ENCODE data around the gene PERM1. TPM values are rescaled to one million over a fixed set of nuclear protein-coding genes. Genes with fewer than 3 reads are reported as not detected.
"Not testable (repeated sequence)": the region's sequence is repeated elsewhere in the genome, so short reads cannot be mapped to it uniquely, and the experiment has no call there.

PERM1 gene
- total RNA-seq, 4 donors from 2014 or later: 0.11 to 0.50 (median 0.30) TPM

DNA sequence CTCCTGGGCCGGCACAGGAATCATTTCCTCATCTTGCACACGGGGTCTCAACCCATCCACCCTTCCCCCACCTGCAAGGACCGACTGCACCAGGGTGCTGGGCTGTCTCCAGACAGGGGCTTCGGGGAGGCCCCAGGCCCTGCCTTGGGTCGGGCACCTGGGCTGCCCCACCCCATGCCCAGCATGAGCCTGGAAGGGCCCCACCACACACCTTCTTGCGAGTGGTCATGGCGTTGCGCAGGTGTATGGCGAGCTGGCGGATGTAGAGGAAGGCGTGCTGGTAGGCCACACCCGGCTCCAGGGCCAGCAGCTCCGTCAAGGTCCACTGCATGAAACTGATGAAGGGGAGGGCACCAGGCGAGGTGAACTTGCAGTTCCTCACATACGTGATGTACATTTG is 29.7 kb downstream of the PERM1 start:
- no peaks in the 10 kb centered on the region for H3K27me3 ChIP-seq
- DNase-seq (ENCODE audit: extremely low spot score): no peak
- WGBS: 94% methylated on average over 7 of the region's 15 CpGs
- no peaks in the 10 kb centered on the region for H3K9me3 ChIP-seq
- H3K27ac ChIP-seq (replicated peaks in 1 of 4): no peak overlapping the region
- no peak overlapping the region for H3K4me3 ChIP-seq
- intact Hi-C loops (cut with DNase I): no loop called here
- TF ChIP-seq POLR2A (IDR thresholded peaks at IDR 0.05; ENCODE audit: low read depth): no peak
- TF ChIP-seq EP300 (IDR thresholded peaks at IDR 0.05): no peak
- TF ChIP-seq, protein P1, sequence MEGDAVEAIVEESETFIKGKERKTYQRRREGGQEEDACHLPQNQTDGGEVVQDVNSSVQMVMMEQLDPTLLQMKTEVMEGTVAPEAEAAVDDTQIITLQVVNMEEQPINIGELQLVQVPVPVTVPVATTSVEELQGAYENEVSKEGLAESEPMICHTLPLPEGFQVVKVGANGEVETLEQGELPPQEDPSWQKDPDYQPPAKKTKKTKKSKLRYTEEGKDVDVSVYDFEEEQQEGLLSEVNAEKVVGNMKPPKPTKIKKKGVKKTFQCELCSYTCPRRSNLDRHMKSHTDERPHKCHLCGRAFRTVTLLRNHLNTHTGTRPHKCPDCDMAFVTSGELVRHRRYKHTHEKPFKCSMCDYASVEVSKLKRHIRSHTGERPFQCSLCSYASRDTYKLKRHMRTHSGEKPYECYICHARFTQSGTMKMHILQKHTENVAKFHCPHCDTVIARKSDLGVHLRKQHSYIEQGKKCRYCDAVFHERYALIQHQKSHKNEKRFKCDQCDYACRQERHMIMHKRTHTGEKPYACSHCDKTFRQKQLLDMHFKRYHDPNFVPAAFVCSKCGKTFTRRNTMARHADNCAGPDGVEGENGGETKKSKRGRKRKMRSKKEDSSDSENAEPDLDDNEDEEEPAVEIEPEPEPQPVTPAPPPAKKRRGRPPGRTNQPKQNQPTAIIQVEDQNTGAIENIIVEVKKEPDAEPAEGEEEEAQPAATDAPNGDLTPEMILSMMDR (IDR thresholded peaks at IDR 0.05): no peak
- no peak for TF ChIP-seq POLR2AphosphoS5 (IDR thresholded peaks at IDR 0.05)
- H3K36me3 ChIP-seq: peaks cover 75 to 100% (median 99%) of the 10 kb centered on the region in 4 donors
- H3K4me1 ChIP-seq: peaks cover 3 to 17% (median 8%) of the 10 kb centered on the region in 4 donors

DNA sequence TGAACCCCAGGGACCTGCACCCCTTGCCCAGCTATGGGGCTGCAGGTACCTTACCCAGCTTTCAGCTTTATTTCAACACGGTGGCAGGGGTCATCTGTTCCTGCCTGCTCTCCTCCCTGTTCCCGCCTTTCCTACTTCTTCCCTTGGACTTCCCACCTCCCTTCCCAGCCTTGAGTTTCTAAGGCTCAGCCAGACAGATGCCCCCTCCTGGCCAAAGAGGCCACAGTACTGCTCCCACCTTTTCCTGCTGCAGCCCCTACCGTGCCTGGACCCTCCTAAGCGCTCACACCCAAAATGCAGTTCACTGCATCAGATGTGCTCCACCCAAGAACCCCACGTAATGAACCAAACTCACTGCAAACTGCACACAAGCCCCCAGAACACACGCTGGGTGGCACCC is 30.5 kb downstream of the PERM1 start:
- no peak for DNase-seq (ENCODE audit: extremely low spot score)
- Histone ChIP-seq H3K27me3 (no peaks in the 10 kb centered on the region), H3K36me3 (peaks cover 75 to 100% (median 100%) of the 10 kb centered on the region in 4 donors), H3K4me1 (peaks cover 0 to 9% (median 0%) of the 10 kb centered on the region in 4 donors), H3K9me3 (no peaks in the 10 kb centered on the region), H3K27ac (replicated peaks in 1 of 4) (no peak overlapping the region), H3K4me3 (no peak overlapping the region)
- TF ChIP-seq POLR2AphosphoS5 (IDR thresholded peaks at IDR 0.05) (no peak), EP300 (IDR thresholded peaks at IDR 0.05) (no peak), POLR2A (IDR thresholded peaks at IDR 0.05; ENCODE audit: low read depth) (no peak)
- TF ChIP-seq, protein P1 (IDR thresholded peaks at IDR 0.05): no peak
- intact Hi-C loops (cut with DNase I): no loop called here
- 71% methylated on average over 6 of the region's 6 CpGs for WGBS

DNA sequence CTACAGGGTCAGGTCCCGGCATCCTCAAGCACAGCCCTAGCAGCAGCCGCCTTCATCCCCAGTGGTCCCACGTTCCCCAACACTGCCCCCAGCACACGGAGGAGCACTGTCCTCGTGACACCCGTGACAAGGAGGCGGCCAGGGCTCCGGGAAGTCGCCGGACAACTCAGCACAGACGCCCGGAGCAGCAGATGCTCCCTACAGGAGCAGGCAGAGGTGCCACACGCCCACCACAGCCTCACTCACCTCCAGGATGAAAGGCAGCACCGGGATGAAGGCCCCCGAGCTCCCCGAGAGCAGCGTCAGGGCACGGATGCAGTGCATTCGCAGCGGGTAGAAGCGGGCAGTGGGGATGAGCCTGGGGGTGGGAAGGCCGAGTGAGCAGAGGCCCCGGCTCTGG is 31.0 kb downstream of the PERM1 start:
- peaks cover 75 to 100% (median 100%) of the 10 kb centered on the region in 4 donors for H3K36me3 ChIP-seq
- WGBS: 93% methylated on average over 23 of the region's 23 CpGs

DNA sequence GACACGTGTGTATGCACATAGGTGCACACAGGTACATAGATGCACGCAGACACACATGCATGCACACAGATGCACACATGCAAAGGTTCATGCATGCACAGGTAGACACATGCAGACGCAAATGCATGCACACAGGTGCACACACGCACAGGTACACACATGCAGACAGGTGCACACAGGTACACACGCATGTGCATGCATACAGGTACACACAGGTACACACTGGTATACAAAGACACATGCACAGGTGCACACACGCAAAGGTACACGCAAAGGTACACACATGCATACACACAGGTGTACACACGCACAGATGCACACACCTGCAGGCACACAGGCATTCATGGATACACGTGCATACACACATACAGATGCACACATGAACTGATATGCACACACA is 31.6 kb downstream of the PERM1 start:
- Histone ChIP-seq H3K4me1 (no peaks in the 10 kb centered on the region), H3K36me3 (peaks cover 69 to 100% (median 100%) of the 10 kb centered on the region in 4 donors), H3K27ac (replicated peaks in 1 of 4) (no peak overlapping the region), H3K4me3 (no peak overlapping the region), H3K9me3 (no peaks in the 10 kb centered on the region), H3K27me3 (no peaks in the 10 kb centered on the region)
- TF ChIP-seq, protein P1 (IDR thresholded peaks at IDR 0.05): no peak
- no peak for TF ChIP-seq POLR2A (IDR thresholded peaks at IDR 0.05; ENCODE audit: low read depth)
- no peak for TF ChIP-seq POLR2AphosphoS5 (IDR thresholded peaks at IDR 0.05)
- no peak for TF ChIP-seq EP300 (IDR thresholded peaks at IDR 0.05)
- DNase-seq (ENCODE audit: extremely low spot score): no peak
- intact Hi-C loops (cut with DNase I): no loop called here
- 75% methylated on average over 4 of the region's 9 CpGs for WGBS

More for the DNA sequence above, 31.0 kb downstream of the PERM1 start:
- Histone ChIP-seq H3K27me3 (no peaks in the 10 kb centered on the region), H3K4me1 (peaks cover 0 to 4% (median 0%) of the 10 kb centered on the region in 4 donors), H3K9me3 (no peaks in the 10 kb centered on the region), H3K4me3 (no peak overlapping the region), H3K27ac (replicated peaks in 1 of 4) (no peak overlapping the region)
- no peak for DNase-seq (ENCODE audit: extremely low spot score)
- no peak for TF ChIP-seq POLR2AphosphoS5 (IDR thresholded peaks at IDR 0.05)
- TF ChIP-seq EP300 (IDR thresholded peaks at IDR 0.05): no peak
- no peak for TF ChIP-seq POLR2A (IDR thresholded peaks at IDR 0.05; ENCODE audit: low read depth)
- TF ChIP-seq, protein P1 (IDR thresholded peaks at IDR 0.05): no peak
- intact Hi-C loops (cut with DNase I): no loop called here

DNA sequence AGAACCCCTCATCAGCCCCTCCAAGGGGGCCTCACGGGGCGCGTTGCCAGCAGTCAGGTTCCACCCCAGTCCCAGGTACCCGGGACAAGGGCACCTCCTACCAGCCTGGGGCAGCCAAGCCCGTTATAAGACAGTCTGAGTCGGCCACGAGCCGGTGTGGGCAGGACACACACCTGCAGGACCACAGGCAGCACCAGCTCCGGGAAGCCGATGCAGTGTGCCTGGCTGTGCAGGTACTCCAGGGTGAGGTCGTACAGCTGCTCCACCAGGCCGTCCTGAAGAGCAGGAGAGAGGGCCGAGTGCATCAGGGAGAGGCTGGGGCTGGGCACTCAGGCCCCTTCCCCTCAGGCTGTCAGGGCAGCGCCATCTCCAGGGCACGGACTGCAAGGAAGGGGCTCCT is 33.9 kb downstream of the PERM1 start:
- no peak for DNase-seq (ENCODE audit: extremely low spot score)
- 100% methylated on average over 2 of the region's 15 CpGs for WGBS
- Histone ChIP-seq H3K27ac (replicated peaks in 1 of 4) (no peak overlapping the region), H3K9me3 (no peaks in the 10 kb centered on the region), H3K36me3 (peaks cover 46 to 87% (median 85%) of the 10 kb centered on the region in 4 donors), H3K4me3 (no peak overlapping the region), H3K4me1 (peaks cover under 1 to 18% (median 13%) of the 10 kb centered on the region in 4 donors), H3K27me3 (peaks cover 0 to 10% (median 3%) of the 10 kb centered on the region in 4 donors)
- TF ChIP-seq EP300 (IDR thresholded peaks at IDR 0.05) (no peak), POLR2A (IDR thresholded peaks at IDR 0.05; ENCODE audit: low read depth) (no peak), POLR2AphosphoS5 (IDR thresholded peaks at IDR 0.05) (no peak)
- TF ChIP-seq, protein P1 (IDR thresholded peaks at IDR 0.05): no peak
- intact Hi-C loops (cut with DNase I): no loop called here

DNA sequence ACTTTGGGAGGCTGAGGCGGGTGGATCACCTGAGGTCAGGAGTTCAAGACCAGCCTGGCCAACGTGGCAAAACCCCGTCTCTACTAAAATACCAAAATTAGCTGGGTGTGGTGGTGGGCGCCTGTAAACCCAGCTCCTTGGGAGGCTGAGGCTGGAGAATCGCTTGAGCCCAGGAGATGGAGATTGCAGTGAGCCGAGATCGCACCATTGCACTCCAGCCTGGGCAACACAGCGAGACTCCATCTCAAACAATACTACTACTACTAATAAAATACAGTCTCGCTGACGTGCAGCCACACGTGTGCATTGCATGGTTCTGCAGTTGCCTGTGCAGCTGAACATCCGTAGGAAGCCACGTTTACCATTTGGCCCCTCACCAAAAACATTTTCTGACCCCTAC is 35.1 kb downstream of the PERM1 start:
- H3K27ac ChIP-seq (replicated peaks in 1 of 4); DNase-seq (ENCODE audit: extremely low spot score); H3K4me3 ChIP-seq; H3K9me3 ChIP-seq; intact Hi-C loops (cut with DNase I): not testable (repeated sequence)
- Histone ChIP-seq H3K4me1 (peaks cover 12 to 30% (median 24%) of the 10 kb centered on the region in 4 donors), H3K27me3 (peaks cover 0 to 21% (median 14%) of the 10 kb centered on the region in 4 donors), H3K36me3 (peaks cover 38 to 75% (median 74%) of the 10 kb centered on the region in 4 donors)
- 87% methylated on average over 10 of the region's 13 CpGs for WGBS

Data from esophagus muscularis mucosa (tissue), 4 donors.